ENCODE results near the gene SPTLC1. TPM values are rescaled to one million over a fixed set of nuclear protein-coding genes. Genes with fewer than 3 reads are reported as not detected.

The SPTLC1 gene
- total and polyA plus RNA-seq, 2 donors (not counting 1 experiment from before 2014, with no cell fraction given): 26.6 to 53.5 TPM

DNA sequence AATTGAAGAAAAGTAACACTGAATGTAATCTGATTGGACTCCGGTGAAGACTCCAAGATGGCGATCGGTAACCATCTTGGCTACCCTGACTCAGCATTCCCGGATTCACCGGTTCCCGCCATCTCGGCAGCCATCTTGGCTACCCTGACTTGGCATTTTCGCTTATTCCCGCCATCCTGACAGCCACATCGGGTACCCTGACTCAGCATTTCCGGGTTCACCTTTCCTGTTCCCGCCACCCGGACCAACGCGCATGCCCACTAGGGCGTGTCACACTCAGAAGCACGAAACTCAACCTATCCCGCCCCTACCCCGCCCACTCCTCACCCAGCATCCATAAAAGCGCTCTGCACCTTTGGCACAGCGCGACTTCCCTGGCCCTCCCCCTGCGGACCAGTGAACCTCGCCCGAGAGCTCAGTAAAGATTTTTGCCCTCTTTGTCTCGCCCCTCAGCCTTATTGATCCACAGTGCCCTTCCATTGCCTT, 17.2 kb downstream of the SPTLC1 start:
- intact Hi-C loops (cut with micrococcal nuclease): no loop called here
- H3K4me1 Mint-ChIP-seq: peaks cover 14% of the 10 kb centered on the region
- Histone ChIP-seq H4K20me1 (ENCODE audit: control insufficient read depth, insufficient read depth, low read length, poor library complexity, severe bottlenecking) (peaks cover 8% of the 10 kb centered on the region), H3K36me3 (replicated peaks in 1 of 2; ENCODE audit: control extremely low read depth in 1 of 2, control insufficient read depth in 1 of 2, extremely low read depth in 1 of 2, insufficient read depth in 2 of 2, low read length in 1 of 2) (peaks cover 0 to 4% of the 10 kb centered on the region in 2 experiments), H3K79me2 (ENCODE audit: control insufficient read depth, insufficient read depth, low read length) (peaks cover 26% of the 10 kb centered on the region), H3K27me3 (replicated peaks in 1 of 4; ENCODE audit: control extremely low read depth in 1 of 4, control insufficient read depth in 3 of 4, insufficient read depth in 4 of 4, low read length in 3 of 4) (no peaks in the 10 kb centered on the region), H2AFZ (ENCODE audit: insufficient read depth, low read depth, low read length, poor library complexity, severe bottlenecking) (no peak overlapping the region), H3K9ac (ENCODE audit: low read length) (no peak overlapping the region), H3K9me3 (ENCODE audit: control extremely low read depth in 1 of 3, control insufficient read depth in 2 of 3, insufficient read depth in 1 of 3, low read length in 2 of 3) (peaks cover 0 to 5% (median 0%) of the 10 kb centered on the region in 3 donors), H3K27ac (ENCODE audit: low read length in 2 of 2) (no peak overlapping the region), H3K4me2 (replicated peaks; ENCODE audit: low read depth, low read length, poor library complexity, severe bottlenecking) (peak overlapping the region; percentile 25), H3K4me3 (ENCODE audit: control extremely low read depth in 1 of 5, extremely low read depth in 1 of 5, insufficient read depth in 1 of 5, low read depth in 2 of 5, low read length in 4 of 5) (peak overlapping the region in 3 of 5 experiments; percentile 23 to 39 (median 31)), H3K4me1 (ENCODE audit: control insufficient read depth in 2 of 2, insufficient read depth in 2 of 2, low read length in 2 of 2) (no peaks in the 10 kb centered on the region)
- ChIA-PET POLR2A (no interaction called here), CTCF (no interaction called here)
- no peaks in the 10 kb centered on the region for H3K27me3 Mint-ChIP-seq
- DNase-seq: peak; percentile 47
- no peak for TF ChIP-seq EZH2 (IDR thresholded peaks at IDR 0.05; ENCODE audit: borderline replicate concordance, insufficient read depth, low read depth, low read length, poor library complexity, severe bottlenecking)
- TF ChIP-seq, protein P1, sequence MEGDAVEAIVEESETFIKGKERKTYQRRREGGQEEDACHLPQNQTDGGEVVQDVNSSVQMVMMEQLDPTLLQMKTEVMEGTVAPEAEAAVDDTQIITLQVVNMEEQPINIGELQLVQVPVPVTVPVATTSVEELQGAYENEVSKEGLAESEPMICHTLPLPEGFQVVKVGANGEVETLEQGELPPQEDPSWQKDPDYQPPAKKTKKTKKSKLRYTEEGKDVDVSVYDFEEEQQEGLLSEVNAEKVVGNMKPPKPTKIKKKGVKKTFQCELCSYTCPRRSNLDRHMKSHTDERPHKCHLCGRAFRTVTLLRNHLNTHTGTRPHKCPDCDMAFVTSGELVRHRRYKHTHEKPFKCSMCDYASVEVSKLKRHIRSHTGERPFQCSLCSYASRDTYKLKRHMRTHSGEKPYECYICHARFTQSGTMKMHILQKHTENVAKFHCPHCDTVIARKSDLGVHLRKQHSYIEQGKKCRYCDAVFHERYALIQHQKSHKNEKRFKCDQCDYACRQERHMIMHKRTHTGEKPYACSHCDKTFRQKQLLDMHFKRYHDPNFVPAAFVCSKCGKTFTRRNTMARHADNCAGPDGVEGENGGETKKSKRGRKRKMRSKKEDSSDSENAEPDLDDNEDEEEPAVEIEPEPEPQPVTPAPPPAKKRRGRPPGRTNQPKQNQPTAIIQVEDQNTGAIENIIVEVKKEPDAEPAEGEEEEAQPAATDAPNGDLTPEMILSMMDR (IDR thresholded peaks at IDR 0.05): no peak
- ATAC-seq (ENCODE audit: low read depth): no peak
- peak overlapping the region; percentile 8 for H3K4me3 Mint-ChIP-seq
- H3K9me3 Mint-ChIP-seq (ENCODE audit: insufficient read depth): no peaks in the 10 kb centered on the region
- no peak overlapping the region for H3K27ac Mint-ChIP-seq
- WGBS (ENCODE audit: insufficient coverage): 80% methylated on average over 23 of the region's 26 CpGs

DNA sequence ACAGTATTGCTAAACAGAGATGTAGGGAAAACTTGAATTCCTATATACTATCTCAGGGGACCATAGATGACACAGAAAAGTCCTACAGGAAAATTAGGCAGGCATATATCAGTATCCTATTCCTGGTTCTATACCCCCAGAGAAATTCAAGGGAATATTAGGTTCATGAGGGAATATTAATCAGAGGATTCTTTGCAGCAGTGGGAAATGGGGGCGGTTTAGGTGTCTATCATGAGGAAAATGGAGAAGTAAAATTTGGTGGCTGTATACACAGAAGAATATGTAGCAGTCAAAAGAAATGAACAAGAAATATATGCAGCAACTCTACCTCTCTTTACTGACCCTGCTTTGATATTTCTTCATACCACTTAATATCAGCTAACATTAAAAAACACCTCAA, 20.0 kb downstream of the SPTLC1 start:
- intact Hi-C loops (cut with micrococcal nuclease): no loop called here
- ATAC-seq (ENCODE audit: low read depth) (no peak), DNase-seq (no peak)
- peaks cover 30% of the 10 kb centered on the region for H3K79me2 ChIP-seq (ENCODE audit: control insufficient read depth, insufficient read depth, low read length)
- H3K9me3 ChIP-seq (ENCODE audit: control extremely low read depth in 1 of 3, control insufficient read depth in 2 of 3, insufficient read depth in 1 of 3, low read length in 2 of 3): peaks cover 0 to 5% (median 0%) of the 10 kb centered on the region in 3 donors
- H3K4me2 ChIP-seq (replicated peaks; ENCODE audit: low read depth, low read length, poor library complexity, severe bottlenecking): no peak overlapping the region
- TF ChIP-seq EZH2 (IDR thresholded peaks at IDR 0.05; ENCODE audit: borderline replicate concordance, insufficient read depth, low read depth, low read length, poor library complexity, severe bottlenecking): no peak
- TF ChIP-seq, protein P1 (IDR thresholded peaks at IDR 0.05): no peak
- no peak overlapping the region for H3K27ac ChIP-seq (ENCODE audit: low read length in 2 of 2)
- H2AFZ ChIP-seq (ENCODE audit: insufficient read depth, low read depth, low read length, poor library complexity, severe bottlenecking): no peak overlapping the region
- Mint-ChIP-seq H3K27ac (no peak overlapping the region), H3K4me3 (no peak overlapping the region), H3K9me3 (ENCODE audit: insufficient read depth) (no peaks in the 10 kb centered on the region), H3K4me1 (peaks cover 14% of the 10 kb centered on the region), H3K27me3 (no peaks in the 10 kb centered on the region)
- H3K4me3 ChIP-seq (ENCODE audit: control extremely low read depth in 1 of 5, extremely low read depth in 1 of 5, insufficient read depth in 1 of 5, low read depth in 2 of 5, low read length in 4 of 5): no peak overlapping the region
- H3K4me1 ChIP-seq (ENCODE audit: control insufficient read depth in 2 of 2, insufficient read depth in 2 of 2, low read length in 2 of 2): no peaks in the 10 kb centered on the region
- no peaks in the 10 kb centered on the region for H3K27me3 ChIP-seq (replicated peaks in 1 of 4; ENCODE audit: control extremely low read depth in 1 of 4, control insufficient read depth in 3 of 4, insufficient read depth in 4 of 4, low read length in 3 of 4)
- H3K9ac ChIP-seq (ENCODE audit: low read length): no peak overlapping the region
- CTCF ChIA-PET: no interaction called here
- POLR2A ChIA-PET: no interaction called here
- peaks cover 0 to 6% of the 10 kb centered on the region in 2 experiments for H3K36me3 ChIP-seq (replicated peaks in 1 of 2; ENCODE audit: control extremely low read depth in 1 of 2, control insufficient read depth in 1 of 2, extremely low read depth in 1 of 2, insufficient read depth in 2 of 2, low read length in 1 of 2)
- no CpG with 5 or more reads among the region's 1 CpG for WGBS (ENCODE audit: insufficient coverage)
- peaks cover 16% of the 10 kb centered on the region for H4K20me1 ChIP-seq (ENCODE audit: control insufficient read depth, insufficient read depth, low read length, poor library complexity, severe bottlenecking)
